Measurements from ENCODE around the gene RAI14. TPM values are rescaled to one million over a fixed set of nuclear protein-coding genes. Genes with fewer than 3 reads are reported as not detected.
A peak's percentile ranks its signal among the peaks of the same experiment; 100 is the strongest.

RAI14 gene
- total RNA-seq, 1 donor from 2014 or later: 127 TPM

GRCh38 chr5:34663771-34664496 is 7.8 kb downstream of the RAI14 start:
- DNase-seq (ENCODE audit: low spot score): no peak
- Mint-ChIP-seq H3K9me3 (ENCODE audit: unreplicated experiment) (no peaks in the 10 kb centered on the region), H3K27me3 (ENCODE audit: unreplicated experiment) (peaks cover under 1% of the 10 kb centered on the region), H3K36me3 (ENCODE audit: low read depth, unreplicated experiment) (peaks cover 4% of the 10 kb centered on the region), H3K27ac (ENCODE audit: unreplicated experiment) (peak overlapping the region; percentile 10), H3K4me1 (ENCODE audit: unreplicated experiment) (peaks cover 24% of the 10 kb centered on the region), H3K4me3 (ENCODE audit: unreplicated experiment) (no peak overlapping the region)
- TF ChIP-seq, protein P1, sequence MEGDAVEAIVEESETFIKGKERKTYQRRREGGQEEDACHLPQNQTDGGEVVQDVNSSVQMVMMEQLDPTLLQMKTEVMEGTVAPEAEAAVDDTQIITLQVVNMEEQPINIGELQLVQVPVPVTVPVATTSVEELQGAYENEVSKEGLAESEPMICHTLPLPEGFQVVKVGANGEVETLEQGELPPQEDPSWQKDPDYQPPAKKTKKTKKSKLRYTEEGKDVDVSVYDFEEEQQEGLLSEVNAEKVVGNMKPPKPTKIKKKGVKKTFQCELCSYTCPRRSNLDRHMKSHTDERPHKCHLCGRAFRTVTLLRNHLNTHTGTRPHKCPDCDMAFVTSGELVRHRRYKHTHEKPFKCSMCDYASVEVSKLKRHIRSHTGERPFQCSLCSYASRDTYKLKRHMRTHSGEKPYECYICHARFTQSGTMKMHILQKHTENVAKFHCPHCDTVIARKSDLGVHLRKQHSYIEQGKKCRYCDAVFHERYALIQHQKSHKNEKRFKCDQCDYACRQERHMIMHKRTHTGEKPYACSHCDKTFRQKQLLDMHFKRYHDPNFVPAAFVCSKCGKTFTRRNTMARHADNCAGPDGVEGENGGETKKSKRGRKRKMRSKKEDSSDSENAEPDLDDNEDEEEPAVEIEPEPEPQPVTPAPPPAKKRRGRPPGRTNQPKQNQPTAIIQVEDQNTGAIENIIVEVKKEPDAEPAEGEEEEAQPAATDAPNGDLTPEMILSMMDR (IDR thresholded peaks at IDR 0.05; ENCODE audit: unreplicated experiment): no peak

DNA sequence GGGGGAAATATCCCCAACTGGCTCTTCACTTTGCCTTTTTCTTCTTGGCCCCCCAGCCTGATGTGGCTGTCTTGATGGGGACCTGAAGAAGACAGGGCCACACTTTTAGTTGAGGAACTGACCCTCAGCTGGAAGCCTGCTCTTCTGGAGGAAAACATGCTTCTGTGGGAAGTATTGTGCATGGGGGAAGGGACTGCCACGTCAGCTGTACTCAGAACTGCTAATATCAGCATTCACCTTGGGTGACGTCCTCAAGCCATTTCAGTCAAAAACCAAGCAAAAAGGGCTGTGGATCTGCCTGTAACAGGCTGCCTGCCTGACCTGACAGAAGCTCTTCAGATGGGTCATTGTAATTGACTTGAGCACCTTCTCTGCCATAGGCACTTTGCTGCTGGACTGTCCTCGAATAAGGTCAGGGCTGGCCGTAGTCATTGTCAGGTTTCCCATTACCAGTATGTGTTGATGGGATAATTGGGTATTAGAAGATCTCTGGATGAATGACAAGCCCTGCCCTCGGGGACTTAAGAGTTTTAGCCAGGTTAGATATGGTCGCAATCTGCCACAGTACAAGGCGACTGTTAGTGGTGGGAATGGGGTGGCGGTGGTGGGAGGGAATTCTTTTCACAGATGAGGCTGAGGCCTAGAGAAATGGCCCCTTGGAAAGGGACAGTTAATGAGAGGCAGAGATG is 10.4 kb downstream of the RAI14 start:
- Mint-ChIP-seq H3K4me1 (ENCODE audit: unreplicated experiment) (peaks cover 32% of the 10 kb centered on the region), H3K9me3 (ENCODE audit: unreplicated experiment) (no peaks in the 10 kb centered on the region), H3K27me3 (ENCODE audit: unreplicated experiment) (peaks cover 1% of the 10 kb centered on the region), H3K27ac (ENCODE audit: unreplicated experiment) (peak overlapping the region; percentile 13), H3K4me3 (ENCODE audit: unreplicated experiment) (peak overlapping the region; percentile 37), H3K36me3 (ENCODE audit: low read depth, unreplicated experiment) (peaks cover 4% of the 10 kb centered on the region)
- TF ChIP-seq, protein P1 (IDR thresholded peaks at IDR 0.05; ENCODE audit: unreplicated experiment): no peak
- no peak for DNase-seq (ENCODE audit: low spot score)

GRCh38 chr5:34667705-34668104 is 11.6 kb downstream of the RAI14 start:
- H3K27ac Mint-ChIP-seq (ENCODE audit: unreplicated experiment): no peak overlapping the region
- H3K4me1 Mint-ChIP-seq (ENCODE audit: unreplicated experiment): peaks cover 36% of the 10 kb centered on the region
- TF ChIP-seq, protein P1 (IDR thresholded peaks at IDR 0.05; ENCODE audit: unreplicated experiment): no peak
- H3K9me3 Mint-ChIP-seq (ENCODE audit: unreplicated experiment): no peaks in the 10 kb centered on the region
- peaks cover 4% of the 10 kb centered on the region for H3K36me3 Mint-ChIP-seq (ENCODE audit: low read depth, unreplicated experiment)
- no peak overlapping the region for H3K4me3 Mint-ChIP-seq (ENCODE audit: unreplicated experiment)
- DNase-seq (ENCODE audit: low spot score): no peak
- peaks cover 1% of the 10 kb centered on the region for H3K27me3 Mint-ChIP-seq (ENCODE audit: unreplicated experiment)

DNA sequence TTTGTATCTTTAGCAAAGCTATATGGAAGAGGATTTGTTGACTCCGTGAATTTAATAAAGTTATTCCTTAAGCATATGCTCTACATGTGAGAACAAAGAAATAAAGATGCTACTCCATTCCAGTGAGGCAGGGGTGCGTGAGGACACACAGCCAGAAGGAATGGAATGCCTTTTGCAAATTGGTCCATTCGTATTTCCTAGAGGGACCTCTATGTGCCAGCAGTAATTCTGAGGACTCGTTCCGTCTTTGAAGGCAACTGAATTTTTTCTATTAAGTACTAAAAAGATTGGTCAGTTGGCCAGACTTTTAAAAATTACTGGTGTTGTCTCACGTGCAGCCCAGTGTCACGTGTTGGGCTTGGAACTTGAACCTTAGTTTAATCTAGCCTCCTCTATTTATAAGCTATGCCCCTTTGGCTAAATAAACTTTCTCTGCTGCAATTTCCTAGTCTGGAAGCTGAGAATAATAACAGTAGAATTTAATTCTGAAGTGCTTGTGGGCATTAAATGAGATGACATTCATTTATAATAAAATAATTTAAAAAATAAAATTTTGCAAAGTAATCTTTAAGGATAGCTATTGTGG is 13.9 kb downstream of the RAI14 start:
- Mint-ChIP-seq H3K27me3 (ENCODE audit: unreplicated experiment) (peaks cover 1% of the 10 kb centered on the region), H3K36me3 (ENCODE audit: low read depth, unreplicated experiment) (no peaks in the 10 kb centered on the region), H3K27ac (ENCODE audit: unreplicated experiment) (no peak overlapping the region), H3K9me3 (ENCODE audit: unreplicated experiment) (no peaks in the 10 kb centered on the region), H3K4me3 (ENCODE audit: unreplicated experiment) (no peak overlapping the region), H3K4me1 (ENCODE audit: unreplicated experiment) (peaks cover 47% of the 10 kb centered on the region)
- no peak for DNase-seq (ENCODE audit: low spot score)
- TF ChIP-seq, protein P1 (IDR thresholded peaks at IDR 0.05; ENCODE audit: unreplicated experiment): no peak

DNA sequence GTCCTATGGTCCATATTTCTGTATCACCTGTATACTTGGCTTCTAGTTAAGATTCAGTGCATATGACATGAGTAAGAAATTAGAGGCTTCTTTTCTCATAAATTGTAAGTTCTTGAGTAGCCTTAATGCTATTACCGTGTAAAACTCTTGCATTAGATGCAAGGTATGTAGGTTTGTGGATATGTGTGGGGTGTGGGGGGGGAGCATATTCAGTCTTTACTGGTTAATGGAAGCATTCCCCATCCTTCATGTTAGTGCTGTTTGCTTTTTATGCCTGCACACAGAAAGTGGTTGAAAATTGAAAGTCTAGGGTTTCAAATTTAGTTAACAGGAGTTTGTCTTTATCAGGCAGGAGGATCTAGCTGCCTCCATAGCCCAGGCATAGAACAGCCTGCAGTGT is 16.1 kb downstream of the RAI14 start:
- no peak overlapping the region for H3K27ac Mint-ChIP-seq (ENCODE audit: unreplicated experiment)
- no peak overlapping the region for H3K4me3 Mint-ChIP-seq (ENCODE audit: unreplicated experiment)
- DNase-seq (ENCODE audit: low spot score): no peak
- no peaks in the 10 kb centered on the region for H3K36me3 Mint-ChIP-seq (ENCODE audit: low read depth, unreplicated experiment)
- H3K4me1 Mint-ChIP-seq (ENCODE audit: unreplicated experiment): peaks cover 37% of the 10 kb centered on the region
- H3K27me3 Mint-ChIP-seq (ENCODE audit: unreplicated experiment): peaks cover 1% of the 10 kb centered on the region
- no peaks in the 10 kb centered on the region for H3K9me3 Mint-ChIP-seq (ENCODE audit: unreplicated experiment)
- TF ChIP-seq, protein P1 (IDR thresholded peaks at IDR 0.05; ENCODE audit: unreplicated experiment): no peak
